ENCODE measurements around the gene UPF3A.

DNA sequence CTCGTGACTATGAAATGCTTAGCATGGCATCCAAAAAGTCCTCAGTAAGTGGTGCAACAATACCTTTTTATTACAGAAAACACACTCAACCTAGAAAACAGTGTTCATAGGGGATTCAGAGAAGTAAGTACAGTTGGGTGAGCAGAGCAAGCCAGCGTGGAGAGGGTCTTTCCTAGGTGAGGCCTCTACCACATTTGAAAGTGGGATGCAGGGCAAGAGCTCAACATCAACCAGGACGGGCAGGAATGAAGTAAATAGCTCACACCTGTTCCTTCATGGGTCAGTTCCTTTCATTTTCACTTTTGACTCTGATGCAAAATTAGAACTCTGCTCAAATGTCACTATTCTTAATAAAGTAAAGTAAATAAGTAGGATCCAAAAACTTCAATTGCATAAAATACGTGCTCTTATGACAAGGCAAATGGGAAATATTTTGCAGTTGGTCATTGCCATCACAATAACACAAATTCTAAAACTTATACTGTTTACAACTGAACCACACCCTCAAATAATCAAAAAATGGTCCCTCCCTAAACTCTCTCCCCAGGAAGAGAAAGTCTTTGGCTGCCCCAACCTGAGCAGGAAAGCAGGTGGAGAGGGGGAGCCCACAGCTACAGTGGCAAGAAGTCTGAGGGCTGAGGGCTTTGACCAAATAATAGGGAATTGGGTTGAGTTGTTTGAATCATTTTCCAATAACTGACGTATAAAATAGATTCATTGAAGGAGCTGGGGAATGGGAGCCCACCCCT lies 53.1 kb downstream of the UPF3A start:
- no peak for TF ChIP-seq POLR2A (IDR thresholded peaks at IDR 0.05)
- TF ChIP-seq, protein P1, sequence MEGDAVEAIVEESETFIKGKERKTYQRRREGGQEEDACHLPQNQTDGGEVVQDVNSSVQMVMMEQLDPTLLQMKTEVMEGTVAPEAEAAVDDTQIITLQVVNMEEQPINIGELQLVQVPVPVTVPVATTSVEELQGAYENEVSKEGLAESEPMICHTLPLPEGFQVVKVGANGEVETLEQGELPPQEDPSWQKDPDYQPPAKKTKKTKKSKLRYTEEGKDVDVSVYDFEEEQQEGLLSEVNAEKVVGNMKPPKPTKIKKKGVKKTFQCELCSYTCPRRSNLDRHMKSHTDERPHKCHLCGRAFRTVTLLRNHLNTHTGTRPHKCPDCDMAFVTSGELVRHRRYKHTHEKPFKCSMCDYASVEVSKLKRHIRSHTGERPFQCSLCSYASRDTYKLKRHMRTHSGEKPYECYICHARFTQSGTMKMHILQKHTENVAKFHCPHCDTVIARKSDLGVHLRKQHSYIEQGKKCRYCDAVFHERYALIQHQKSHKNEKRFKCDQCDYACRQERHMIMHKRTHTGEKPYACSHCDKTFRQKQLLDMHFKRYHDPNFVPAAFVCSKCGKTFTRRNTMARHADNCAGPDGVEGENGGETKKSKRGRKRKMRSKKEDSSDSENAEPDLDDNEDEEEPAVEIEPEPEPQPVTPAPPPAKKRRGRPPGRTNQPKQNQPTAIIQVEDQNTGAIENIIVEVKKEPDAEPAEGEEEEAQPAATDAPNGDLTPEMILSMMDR (IDR thresholded peaks at IDR 0.05): no peak

All from right lobe of liver (tissue), 4 donors.